ENCODE results near the gene USP21. TPM values are rescaled to one million over a fixed set of nuclear protein-coding genes. Genes with fewer than 3 reads are reported as not detected.

Gene USP21
- total and polyA plus RNA-seq, 2 of the 13 experiments (the other 11 are each of a cell fraction or from before 2014, with no cell fraction given), result 10.1 to 33.1 TPM

DNA sequence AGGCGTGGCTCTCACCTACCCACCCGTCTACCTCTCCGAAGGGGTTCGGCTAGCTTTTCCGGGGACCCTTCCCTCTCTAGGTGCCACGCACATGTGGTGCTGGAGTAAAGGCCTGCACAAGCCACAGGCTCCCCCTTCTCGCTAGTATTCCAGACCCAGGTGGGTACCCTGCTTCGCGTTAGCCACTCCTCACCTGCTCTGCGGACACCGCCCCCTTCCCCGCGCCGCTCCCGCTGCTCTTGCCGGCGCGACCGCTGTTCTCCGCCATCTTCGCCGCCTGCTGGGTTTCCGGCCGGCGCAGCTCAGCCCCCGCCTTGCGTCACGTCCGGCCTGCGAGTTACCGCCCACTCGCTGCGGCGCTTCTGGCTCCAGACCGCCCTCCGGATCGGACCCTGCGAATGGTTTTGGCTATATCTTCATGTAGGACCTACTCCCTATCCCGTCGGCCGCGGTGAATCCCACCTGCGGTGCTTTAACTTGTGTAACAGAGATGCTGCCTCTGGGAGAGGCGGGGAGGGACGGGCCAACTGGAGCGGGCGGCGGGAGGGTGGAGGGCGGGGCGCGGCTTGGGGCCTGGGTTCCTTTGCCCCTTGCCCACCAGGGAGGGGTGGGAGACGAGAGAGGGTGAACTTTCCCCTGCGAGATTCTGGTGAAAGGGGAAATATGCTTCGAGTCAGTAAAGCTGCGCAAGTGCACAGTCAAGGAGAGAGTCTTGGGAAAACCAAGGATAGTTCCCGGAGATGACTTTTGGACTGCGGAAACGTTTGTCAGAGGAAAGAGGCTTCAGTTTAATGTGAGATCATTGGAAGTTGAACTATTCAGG, 41.3 kb upstream of the USP21 start, which contains the start of the genes NIT1 and PFDN2 (continued):
- TF ChIP-seq DRAP1 (CRISPR knock-in tag; IDR thresholded peaks at IDR 0.05) (peak; percentile 78), MEIS2 (CRISPR knock-in tag; IDR thresholded peaks at IDR 0.05) (0 out of 2 replicates have a peak, but pooled peaks have one; percentile 2), ZNF333 (CRISPR knock-in tag; IDR thresholded peaks at IDR 0.05; ENCODE audit: borderline replicate concordance) (no peak), ZNF543 (CRISPR knock-in tag; IDR thresholded peaks at IDR 0.05) (0 out of 2 replicates have a peak, but pooled peaks have one; percentile 35), ZNF10 (CRISPR knock-in tag; IDR thresholded peaks at IDR 0.05; ENCODE audit: borderline replicate concordance, low read depth) (no peak), ZNF776 (CRISPR knock-in tag; IDR thresholded peaks at IDR 0.05) (0 out of 2 replicates have a peak, but pooled peaks have one; percentile 73), DNMT3B (CRISPR knock-in tag; conservative IDR thresholded peaks at IDR 0.05) (no peak), DNMT1 (CRISPR knock-in tag; IDR thresholded peaks at IDR 0.05) (no peak), HMGXB4 (CRISPR knock-in tag; IDR thresholded peaks at IDR 0.05; ENCODE audit: borderline replicate concordance in 1 of 2, low read depth in 1 of 2) (peak; percentile 64 to 66), IKZF4 (CRISPR knock-in tag; IDR thresholded peaks at IDR 0.05; ENCODE audit: borderline replicate concordance, low read depth, not compliant biosample characterization) (peak; percentile 29), HOXA5 (CRISPR knock-in tag; IDR thresholded peaks at IDR 0.05) (peak; percentile 82), RFX1 (IDR thresholded peaks at IDR 0.05) (no peak), MAZ (IDR thresholded peaks at IDR 0.05; ENCODE audit: borderline replicate concordance, low read depth, low read length) (peak; percentile 27; the same call in 1 of the 2 replicates), MAZ (CRISPR knock-in tag; IDR thresholded peaks at IDR 0.05; ENCODE audit: low read depth) (peak; percentile 80; the same call in 1 of the 2 replicates), ZNF766 (CRISPR knock-in tag; IDR thresholded peaks at IDR 0.05; ENCODE audit: borderline replicate concordance) (peak; percentile 39; the same call in 1 of the 2 replicates), ZSCAN25 (CRISPR knock-in tag; IDR thresholded peaks at IDR 0.05) (peak; percentile 52; the same call in 1 of the 2 replicates)
- TF ChIP-seq, protein P1, sequence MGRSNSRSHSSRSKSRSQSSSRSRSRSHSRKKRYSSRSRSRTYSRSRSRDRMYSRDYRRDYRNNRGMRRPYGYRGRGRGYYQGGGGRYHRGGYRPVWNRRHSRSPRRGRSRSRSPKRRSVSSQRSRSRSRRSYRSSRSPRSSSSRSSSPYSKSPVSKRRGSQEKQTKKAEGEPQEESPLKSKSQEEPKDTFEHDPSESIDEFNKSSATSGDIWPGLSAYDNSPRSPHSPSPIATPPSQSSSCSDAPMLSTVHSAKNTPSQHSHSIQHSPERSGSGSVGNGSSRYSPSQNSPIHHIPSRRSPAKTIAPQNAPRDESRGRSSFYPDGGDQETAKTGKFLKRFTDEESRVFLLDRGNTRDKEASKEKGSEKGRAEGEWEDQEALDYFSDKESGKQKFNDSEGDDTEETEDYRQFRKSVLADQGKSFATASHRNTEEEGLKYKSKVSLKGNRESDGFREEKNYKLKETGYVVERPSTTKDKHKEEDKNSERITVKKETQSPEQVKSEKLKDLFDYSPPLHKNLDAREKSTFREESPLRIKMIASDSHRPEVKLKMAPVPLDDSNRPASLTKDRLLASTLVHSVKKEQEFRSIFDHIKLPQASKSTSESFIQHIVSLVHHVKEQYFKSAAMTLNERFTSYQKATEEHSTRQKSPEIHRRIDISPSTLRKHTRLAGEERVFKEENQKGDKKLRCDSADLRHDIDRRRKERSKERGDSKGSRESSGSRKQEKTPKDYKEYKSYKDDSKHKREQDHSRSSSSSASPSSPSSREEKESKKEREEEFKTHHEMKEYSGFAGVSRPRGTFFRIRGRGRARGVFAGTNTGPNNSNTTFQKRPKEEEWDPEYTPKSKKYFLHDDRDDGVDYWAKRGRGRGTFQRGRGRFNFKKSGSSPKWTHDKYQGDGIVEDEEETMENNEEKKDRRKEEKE (IDR thresholded peaks at IDR 0.05), result no peak
- TF ChIP-seq, protein P2, sequence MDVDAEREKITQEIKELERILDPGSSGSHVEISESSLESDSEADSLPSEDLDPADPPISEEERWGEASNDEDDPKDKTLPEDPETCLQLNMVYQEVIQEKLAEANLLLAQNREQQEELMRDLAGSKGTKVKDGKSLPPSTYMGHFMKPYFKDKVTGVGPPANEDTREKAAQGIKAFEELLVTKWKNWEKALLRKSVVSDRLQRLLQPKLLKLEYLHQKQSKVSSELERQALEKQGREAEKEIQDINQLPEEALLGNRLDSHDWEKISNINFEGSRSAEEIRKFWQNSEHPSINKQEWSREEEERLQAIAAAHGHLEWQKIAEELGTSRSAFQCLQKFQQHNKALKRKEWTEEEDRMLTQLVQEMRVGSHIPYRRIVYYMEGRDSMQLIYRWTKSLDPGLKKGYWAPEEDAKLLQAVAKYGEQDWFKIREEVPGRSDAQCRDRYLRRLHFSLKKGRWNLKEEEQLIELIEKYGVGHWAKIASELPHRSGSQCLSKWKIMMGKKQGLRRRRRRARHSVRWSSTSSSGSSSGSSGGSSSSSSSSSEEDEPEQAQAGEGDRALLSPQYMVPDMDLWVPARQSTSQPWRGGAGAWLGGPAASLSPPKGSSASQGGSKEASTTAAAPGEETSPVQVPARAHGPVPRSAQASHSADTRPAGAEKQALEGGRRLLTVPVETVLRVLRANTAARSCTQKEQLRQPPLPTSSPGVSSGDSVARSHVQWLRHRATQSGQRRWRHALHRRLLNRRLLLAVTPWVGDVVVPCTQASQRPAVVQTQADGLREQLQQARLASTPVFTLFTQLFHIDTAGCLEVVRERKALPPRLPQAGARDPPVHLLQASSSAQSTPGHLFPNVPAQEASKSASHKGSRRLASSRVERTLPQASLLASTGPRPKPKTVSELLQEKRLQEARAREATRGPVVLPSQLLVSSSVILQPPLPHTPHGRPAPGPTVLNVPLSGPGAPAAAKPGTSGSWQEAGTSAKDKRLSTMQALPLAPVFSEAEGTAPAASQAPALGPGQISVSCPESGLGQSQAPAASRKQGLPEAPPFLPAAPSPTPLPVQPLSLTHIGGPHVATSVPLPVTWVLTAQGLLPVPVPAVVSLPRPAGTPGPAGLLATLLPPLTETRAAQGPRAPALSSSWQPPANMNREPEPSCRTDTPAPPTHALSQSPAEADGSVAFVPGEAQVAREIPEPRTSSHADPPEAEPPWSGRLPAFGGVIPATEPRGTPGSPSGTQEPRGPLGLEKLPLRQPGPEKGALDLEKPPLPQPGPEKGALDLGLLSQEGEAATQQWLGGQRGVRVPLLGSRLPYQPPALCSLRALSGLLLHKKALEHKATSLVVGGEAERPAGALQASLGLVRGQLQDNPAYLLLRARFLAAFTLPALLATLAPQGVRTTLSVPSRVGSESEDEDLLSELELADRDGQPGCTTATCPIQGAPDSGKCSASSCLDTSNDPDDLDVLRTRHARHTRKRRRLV (CRISPR knock-in tag; IDR thresholded peaks at IDR 0.05), result peak; percentile 25; the same call in 1 of the 2 replicates
